ENCODE measurements around the gene MYADML2.

GRCh38 chr17:81914103-81914850 is 32.8 kb downstream of the MYADML2 start:
- no peak for TF ChIP-seq POLR2AphosphoS5 (IDR thresholded peaks at IDR 0.05)
- TF ChIP-seq CTCF (IDR thresholded peaks at IDR 0.05 in 8 of 11, conservative IDR thresholded peaks at IDR 0.05 in 3 of 11): no peak
- TF ChIP-seq POLR2A (IDR thresholded peaks at IDR 0.05): no peak
